NB4 (cell line): Measurements from ENCODE around the gene WDR11.
A peak's percentile ranks its signal among the peaks of the same experiment; 100 is the strongest.

Experiments
- DNase-seq: peaks from one replicate; pipeline ENCODE4 v3.0.0; 2010; ENCODE audit warnings: low read depth
- H3K4me3 ChIP-seq: one replicate; pipeline ENCODE4 v1.5.1; 2011; ENCODE audit warnings: mild to moderate bottlenecking, low read depth, low read length, moderate library complexity
- CTCF ChIP-seq: IDR thresholded peaks from one replicate; pipeline ENCODE4 v1.5.1; 2012; ENCODE audit warnings: low read depth, low read length
- MAX ChIP-seq: IDR thresholded peaks from 2 replicates; pipeline ENCODE4 v1.6.1; 2011; ENCODE audit warnings: low read depth, low read length
- MYC ChIP-seq: IDR thresholded peaks from 2 replicates; pipeline ENCODE4 v1.6.1; 2011; ENCODE audit warnings: low read depth, low read length
- POLR2A ChIP-seq: IDR thresholded peaks from 2 replicates; pipeline ENCODE4 v1.6.1; 2011; ENCODE audit warnings: mild to moderate bottlenecking; ENCODE audit not compliant: insufficient read length; ENCODE audit errors: extremely low read depth

Gene WDR11, protein sequence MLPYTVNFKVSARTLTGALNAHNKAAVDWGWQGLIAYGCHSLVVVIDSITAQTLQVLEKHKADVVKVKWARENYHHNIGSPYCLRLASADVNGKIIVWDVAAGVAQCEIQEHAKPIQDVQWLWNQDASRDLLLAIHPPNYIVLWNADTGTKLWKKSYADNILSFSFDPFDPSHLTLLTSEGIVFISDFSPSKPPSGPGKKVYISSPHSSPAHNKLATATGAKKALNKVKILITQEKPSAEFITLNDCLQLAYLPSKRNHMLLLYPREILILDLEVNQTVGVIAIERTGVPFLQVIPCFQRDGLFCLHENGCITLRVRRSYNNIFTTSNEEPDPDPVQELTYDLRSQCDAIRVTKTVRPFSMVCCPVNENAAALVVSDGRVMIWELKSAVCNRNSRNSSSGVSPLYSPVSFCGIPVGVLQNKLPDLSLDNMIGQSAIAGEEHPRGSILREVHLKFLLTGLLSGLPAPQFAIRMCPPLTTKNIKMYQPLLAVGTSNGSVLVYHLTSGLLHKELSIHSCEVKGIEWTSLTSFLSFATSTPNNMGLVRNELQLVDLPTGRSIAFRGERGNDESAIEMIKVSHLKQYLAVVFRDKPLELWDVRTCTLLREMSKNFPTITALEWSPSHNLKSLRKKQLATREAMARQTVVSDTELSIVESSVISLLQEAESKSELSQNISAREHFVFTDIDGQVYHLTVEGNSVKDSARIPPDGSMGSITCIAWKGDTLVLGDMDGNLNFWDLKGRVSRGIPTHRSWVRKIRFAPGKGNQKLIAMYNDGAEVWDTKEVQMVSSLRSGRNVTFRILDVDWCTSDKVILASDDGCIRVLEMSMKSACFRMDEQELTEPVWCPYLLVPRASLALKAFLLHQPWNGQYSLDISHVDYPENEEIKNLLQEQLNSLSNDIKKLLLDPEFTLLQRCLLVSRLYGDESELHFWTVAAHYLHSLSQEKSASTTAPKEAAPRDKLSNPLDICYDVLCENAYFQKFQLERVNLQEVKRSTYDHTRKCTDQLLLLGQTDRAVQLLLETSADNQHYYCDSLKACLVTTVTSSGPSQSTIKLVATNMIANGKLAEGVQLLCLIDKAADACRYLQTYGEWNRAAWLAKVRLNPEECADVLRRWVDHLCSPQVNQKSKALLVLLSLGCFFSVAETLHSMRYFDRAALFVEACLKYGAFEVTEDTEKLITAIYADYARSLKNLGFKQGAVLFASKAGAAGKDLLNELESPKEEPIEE

GRCh38 chr10:120850911-120851865, at the start of gene WDR11:
Gene WDR11, plus strand, starts transcription at chr10:120851362. Its CDS starts 59 bp downstream, at chr10:120851421.
- DNase-seq, result peak; percentile 94
- H3K4me3 ChIP-seq, result peak within 1 kb of the TSS; percentile 97
- TF ChIP-seq CTCF (no peak), POLR2A (peak; percentile 90), MAX (0 out of 2 replicates have a peak, but pooled peaks have one; percentile 16), MYC (0 out of 2 replicates have a peak, but pooled peaks have one; percentile 25)

DNA sequence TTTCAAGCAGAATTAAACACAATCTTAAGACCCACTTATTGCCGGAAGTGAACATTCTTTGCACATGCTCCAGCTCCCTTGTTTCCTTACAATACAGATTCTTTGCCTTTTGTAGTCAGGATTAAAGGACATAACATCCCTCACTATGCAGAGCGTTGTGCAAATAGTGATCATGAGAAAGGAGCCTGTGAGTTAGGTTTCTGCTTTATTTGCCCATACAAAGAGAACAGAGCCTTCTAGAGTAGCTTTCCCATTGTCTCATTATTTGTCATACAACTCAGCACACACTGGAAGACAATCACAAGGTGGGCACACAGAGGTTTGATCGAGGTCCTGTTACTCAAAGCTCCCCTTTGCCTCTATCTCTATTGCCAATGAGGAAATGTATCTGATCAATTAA, 48.2 kb upstream of the WDR11 start:
- no peak for DNase-seq
- no peak overlapping the region for H3K4me3 ChIP-seq
- no peak for TF ChIP-seq MYC

DNA sequence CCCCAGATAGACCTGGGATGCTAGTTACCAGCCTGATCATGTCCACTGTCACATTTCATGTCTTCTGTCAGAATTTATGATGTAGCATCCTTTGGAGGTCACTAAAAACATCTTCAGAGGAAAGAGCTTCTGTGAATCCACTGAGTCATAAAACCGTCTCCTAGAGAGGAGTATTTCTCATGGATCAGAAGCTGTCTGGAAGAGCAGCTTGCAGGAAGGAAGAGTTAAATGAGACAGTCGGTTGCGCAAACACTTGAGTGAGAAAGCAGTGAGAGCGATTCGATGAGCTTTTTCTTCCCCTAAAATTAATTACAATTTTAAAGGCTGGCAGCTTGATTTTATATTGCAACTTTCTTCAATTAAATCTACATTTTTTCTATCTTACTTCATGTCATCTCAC, 47.2 kb upstream of the WDR11 start:
- no peak for TF ChIP-seq POLR2A
- no peak for TF ChIP-seq MAX
- TF ChIP-seq CTCF, result no peak
- no peak for TF ChIP-seq MYC
- DNase-seq, result peak; percentile 10
- H3K4me3 ChIP-seq, result no peak overlapping the region

DNA sequence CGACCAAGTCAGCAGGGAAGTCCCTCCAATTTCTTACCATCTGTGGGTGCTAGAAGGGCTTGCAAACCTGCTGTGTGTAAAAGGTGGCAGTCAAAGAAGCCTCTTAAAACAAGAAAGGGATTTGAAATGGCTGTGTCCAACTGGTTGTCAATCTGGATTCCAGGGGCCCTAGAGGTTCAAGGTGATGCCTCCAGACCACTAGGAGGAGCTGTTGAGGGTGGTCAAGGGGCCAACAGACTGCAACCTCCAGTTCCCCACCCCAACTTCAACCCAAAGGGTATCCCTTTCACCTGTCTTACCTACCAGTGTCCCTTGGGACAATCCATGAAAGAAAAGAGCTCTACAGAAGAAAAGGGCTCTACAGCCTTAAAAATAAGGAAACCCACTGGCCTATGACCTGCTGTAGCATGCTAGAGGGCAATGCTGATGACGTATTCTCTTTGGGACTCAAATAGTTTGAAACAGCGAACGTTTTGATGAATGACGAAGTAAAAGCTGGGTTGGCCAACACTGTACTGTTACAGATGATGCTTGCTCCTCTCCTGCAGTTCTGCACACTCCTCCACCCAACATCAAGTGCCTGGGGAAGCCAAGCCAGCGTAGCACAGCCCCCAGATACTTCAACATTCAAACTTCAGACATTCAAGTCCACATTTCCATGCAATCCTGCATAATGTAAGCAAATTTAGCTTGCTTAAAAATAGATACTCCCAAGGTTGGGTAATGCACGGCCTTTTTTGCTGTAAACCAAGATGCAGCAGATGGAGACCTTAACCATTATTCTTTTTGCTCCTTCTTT, 45.9 kb upstream of the WDR11 start:
- H3K4me3 ChIP-seq, result no peak overlapping the region
- TF ChIP-seq CTCF, result peak; percentile 50
- TF ChIP-seq MYC, result no peak
- peak; percentile 12 for DNase-seq

DNA sequence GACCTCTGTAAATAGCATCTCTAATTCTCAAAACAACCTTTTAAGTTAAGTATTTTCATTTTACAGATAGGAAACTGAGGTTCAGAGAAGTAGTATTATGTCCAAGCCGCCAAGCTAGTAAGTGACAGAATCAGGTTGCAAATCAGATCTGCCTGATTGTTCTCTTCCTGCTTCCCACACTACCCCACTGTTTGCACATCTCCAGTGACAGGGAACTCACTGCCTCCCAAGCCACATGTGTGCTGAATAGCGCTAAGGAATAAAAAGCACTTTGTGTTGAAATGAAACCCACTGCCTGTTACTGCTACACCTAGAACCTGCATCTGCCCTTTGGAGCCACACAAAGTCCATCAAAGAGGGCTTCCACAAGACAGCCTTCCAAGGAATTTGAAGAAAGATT, 45.1 kb upstream of the WDR11 start:
- no peak for TF ChIP-seq MAX
- TF ChIP-seq POLR2A, result no peak
- TF ChIP-seq MYC, result no peak
- no peak for TF ChIP-seq CTCF
- DNase-seq, result no peak
- H3K4me3 ChIP-seq, result no peak overlapping the region
